Loucy (cell line): ENCODE results near the gene IFI44L.

Experiments used
- EZH2phosphoT487 ChIP-seq: fragments of 200-600 bp; IDR thresholded peaks from 2 replicates; pipeline ENCODE4 v1.6.1; 2018; ENCODE audit warnings: antibody characterized with exemption, mild to moderate bottlenecking, moderate library complexity, borderline replicate concordance
- TF ChIP-seq, protein P1 (sequence below): fragments of 200-600 bp; sonication (generic); conservative IDR thresholded peaks from 2 replicates; pipeline ENCODE4 v1.5.1; 2014; ENCODE audit warnings: mild to moderate bottlenecking, antibody characterized with exemption, low read length

DNA sequence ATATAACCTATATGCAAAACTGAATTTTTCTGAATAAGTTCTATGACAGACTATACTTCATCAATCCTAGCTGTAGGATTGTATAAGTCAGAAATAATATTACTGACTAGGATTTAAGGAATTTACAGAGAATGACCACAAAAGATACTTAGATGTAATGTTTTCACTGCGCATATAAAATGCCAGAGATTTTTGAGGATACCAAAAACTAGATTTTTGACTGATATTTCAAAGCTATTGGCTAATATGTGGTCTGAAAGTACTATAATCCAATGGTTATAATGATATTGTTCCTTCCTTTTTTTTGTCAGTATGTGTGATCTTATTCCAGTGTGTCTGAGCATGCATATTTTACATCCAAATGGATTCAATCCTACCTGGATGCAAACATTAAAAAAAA, 17.0 kb upstream of the IFI44L start:
- TF ChIP-seq, protein P1, sequence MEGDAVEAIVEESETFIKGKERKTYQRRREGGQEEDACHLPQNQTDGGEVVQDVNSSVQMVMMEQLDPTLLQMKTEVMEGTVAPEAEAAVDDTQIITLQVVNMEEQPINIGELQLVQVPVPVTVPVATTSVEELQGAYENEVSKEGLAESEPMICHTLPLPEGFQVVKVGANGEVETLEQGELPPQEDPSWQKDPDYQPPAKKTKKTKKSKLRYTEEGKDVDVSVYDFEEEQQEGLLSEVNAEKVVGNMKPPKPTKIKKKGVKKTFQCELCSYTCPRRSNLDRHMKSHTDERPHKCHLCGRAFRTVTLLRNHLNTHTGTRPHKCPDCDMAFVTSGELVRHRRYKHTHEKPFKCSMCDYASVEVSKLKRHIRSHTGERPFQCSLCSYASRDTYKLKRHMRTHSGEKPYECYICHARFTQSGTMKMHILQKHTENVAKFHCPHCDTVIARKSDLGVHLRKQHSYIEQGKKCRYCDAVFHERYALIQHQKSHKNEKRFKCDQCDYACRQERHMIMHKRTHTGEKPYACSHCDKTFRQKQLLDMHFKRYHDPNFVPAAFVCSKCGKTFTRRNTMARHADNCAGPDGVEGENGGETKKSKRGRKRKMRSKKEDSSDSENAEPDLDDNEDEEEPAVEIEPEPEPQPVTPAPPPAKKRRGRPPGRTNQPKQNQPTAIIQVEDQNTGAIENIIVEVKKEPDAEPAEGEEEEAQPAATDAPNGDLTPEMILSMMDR: no peak
- no peak for TF ChIP-seq EZH2phosphoT487
